ENCODE measurements around the gene CLDND2.
A peak's percentile ranks its signal among the peaks of the same experiment; 100 is the strongest.

CLDND2 gene

GRCh38 chr19:51372021-51372648, 3.3 kb upstream of the CLDND2 start:
- Histone ChIP-seq H3K4me1 (ENCODE audit: insufficient read depth, low read length) (peaks cover 65% of the 10 kb centered on the region), H2AFZ (ENCODE audit: low read depth, low read length) (peak overlapping the region; percentile 48), H3K27ac (ENCODE audit: low read length) (peak overlapping the region; percentile 89), H3K9ac (ENCODE audit: low read depth, low read length) (peak overlapping the region; percentile 69), H3K4me2 (ENCODE audit: insufficient read depth, low read length) (peak overlapping the region; percentile 83), H3K27me3 (ENCODE audit: insufficient read depth, low read length, poor library complexity) (no peaks in the 10 kb centered on the region), H3K36me3 (ENCODE audit: insufficient read depth, low read length) (no peaks in the 10 kb centered on the region), H4K20me1 (ENCODE audit: insufficient read depth, low read length) (no peaks in the 10 kb centered on the region), H3K79me2 (ENCODE audit: insufficient read depth, low read length) (peaks cover 7% of the 10 kb centered on the region), H3K4me3 (ENCODE audit: low read depth in 1 of 2, low read length in 2 of 2) (peak overlapping the region; percentile 7 to 57; a peak in 3 of 4 replicates), H3K9me3 (ENCODE audit: insufficient read depth, low read length, severe bottlenecking) (no peaks in the 10 kb centered on the region)
- ATAC-seq (ENCODE audit: insufficient read depth, low read depth) = no peak
- DNase-seq = no peak
- no peak for TF ChIP-seq CTCF (IDR thresholded peaks at IDR 0.05; ENCODE audit: borderline replicate concordance, extremely low read depth, low read length, poor library complexity, severe bottlenecking)
- TF ChIP-seq EZH2 (IDR thresholded peaks at IDR 0.05; ENCODE audit: borderline replicate concordance, low read depth, low read length, severe bottlenecking) = no peak

GRCh38 chr19:51371186-51371690, 2.4 kb upstream of the CLDND2 start:
- Histone ChIP-seq H3K4me1 (ENCODE audit: insufficient read depth, low read length) (peaks cover 66% of the 10 kb centered on the region), H3K4me2 (ENCODE audit: insufficient read depth, low read length) (peak overlapping the region; percentile 83), H4K20me1 (ENCODE audit: insufficient read depth, low read length) (no peaks in the 10 kb centered on the region), H3K36me3 (ENCODE audit: insufficient read depth, low read length) (no peaks in the 10 kb centered on the region), H3K9ac (ENCODE audit: low read depth, low read length) (peak overlapping the region; percentile 69; the same call in 1 of the 2 replicates), H3K4me3 (ENCODE audit: low read depth in 1 of 2, low read length in 2 of 2) (peak overlapping the region in 1 of 2 experiments; percentile 57; a peak in 2 of 4 replicates), H3K9me3 (ENCODE audit: insufficient read depth, low read length, severe bottlenecking) (no peaks in the 10 kb centered on the region), H3K27ac (ENCODE audit: low read length) (peak overlapping the region; percentile 89), H2AFZ (ENCODE audit: low read depth, low read length) (no peak overlapping the region), H3K79me2 (ENCODE audit: insufficient read depth, low read length) (peaks cover 14% of the 10 kb centered on the region), H3K27me3 (ENCODE audit: insufficient read depth, low read length, poor library complexity) (no peaks in the 10 kb centered on the region)
- ATAC-seq (ENCODE audit: insufficient read depth, low read depth) (no peak), DNase-seq (no peak)
- no peak for TF ChIP-seq EZH2 (IDR thresholded peaks at IDR 0.05; ENCODE audit: borderline replicate concordance, low read depth, low read length, severe bottlenecking)
- no peak for TF ChIP-seq CTCF (IDR thresholded peaks at IDR 0.05; ENCODE audit: borderline replicate concordance, extremely low read depth, low read length, poor library complexity, severe bottlenecking)

- Histone ChIP-seq H3K27ac (ENCODE audit: low read length) (no peak overlapping the region), H3K4me2 (ENCODE audit: insufficient read depth, low read length) (no peak overlapping the region), H2AFZ (ENCODE audit: low read depth, low read length) (no peak overlapping the region), H3K4me1 (ENCODE audit: insufficient read depth, low read length) (peaks cover 61% of the 10 kb centered on the region), H3K79me2 (ENCODE audit: insufficient read depth, low read length) (peaks cover 23% of the 10 kb centered on the region), H3K9ac (ENCODE audit: low read depth, low read length) (no peak overlapping the region), H3K9me3 (ENCODE audit: insufficient read depth, low read length, severe bottlenecking) (no peaks in the 10 kb centered on the region), H4K20me1 (ENCODE audit: insufficient read depth, low read length) (no peaks in the 10 kb centered on the region), H3K27me3 (ENCODE audit: insufficient read depth, low read length, poor library complexity) (no peaks in the 10 kb centered on the region), H3K36me3 (ENCODE audit: insufficient read depth, low read length) (no peaks in the 10 kb centered on the region; the same call in 1 of the 2 replicates), H3K4me3 (ENCODE audit: low read depth in 1 of 2, low read length in 2 of 2) (no peak overlapping the region)
- DNase-seq (no peak), ATAC-seq (ENCODE audit: insufficient read depth, low read depth) (no peak)
- TF ChIP-seq CTCF (IDR thresholded peaks at IDR 0.05; ENCODE audit: borderline replicate concordance, extremely low read depth, low read length, poor library complexity, severe bottlenecking) = no peak
- TF ChIP-seq EZH2 (IDR thresholded peaks at IDR 0.05; ENCODE audit: borderline replicate concordance, low read depth, low read length, severe bottlenecking) = no peak
Observed at GRCh38 chr19:51370230-51370629, 1.4 kb upstream of the CLDND2 start.
